Glutamatergic neuron (in vitro differentiated cells): ENCODE data around the gene SYT3. TPM values are rescaled to one million over a fixed set of nuclear protein-coding genes. Genes with fewer than 3 reads are reported as not detected.

Source experiments
- DNase-seq: peaks from one replicate; pipeline ENCODE4 v3.0.0; 2022
- H3K27ac Mint-ChIP-seq: one replicate; pipeline ENCODE4 v1.8.0; 2020; ENCODE audit warnings: mild to moderate bottlenecking, mixed read lengths, inconsistent platforms; ENCODE audit not compliant: unreplicated experiment
- H3K27me3 Mint-ChIP-seq: one replicate; pipeline ENCODE4 v1.8.0; 2020; ENCODE audit warnings: mild to moderate bottlenecking, moderate library complexity, mixed read lengths, inconsistent platforms; ENCODE audit not compliant: unreplicated experiment
- H3K36me3 Mint-ChIP-seq: one replicate; pipeline ENCODE4 v1.8.0; 2020; ENCODE audit warnings: mild to moderate bottlenecking, mixed read lengths, inconsistent platforms; ENCODE audit not compliant: unreplicated experiment
- H3K4me1 Mint-ChIP-seq: one replicate; pipeline ENCODE4 v1.8.0; 2020; ENCODE audit warnings: mild to moderate bottlenecking, low read depth, mixed read lengths, inconsistent platforms; ENCODE audit not compliant: unreplicated experiment
- H3K4me3 Mint-ChIP-seq: one replicate; pipeline ENCODE4 v1.8.0; 2020; ENCODE audit warnings: mild to moderate bottlenecking, mixed read lengths, inconsistent platforms; ENCODE audit not compliant: unreplicated experiment
- H3K9me3 Mint-ChIP-seq: one replicate; pipeline ENCODE4 v1.8.0; 2020; ENCODE audit warnings: mild to moderate bottlenecking, moderate library complexity, mixed read lengths, inconsistent platforms; ENCODE audit not compliant: unreplicated experiment
- total RNA-seq: library from RNA; stranded (reverse); fragmentation: NEBNext Ultra II Directional; extraction: Animal tissue kit (Norgen Biotek cat#: 25700); gene quantifications from one replicate; pipeline ENCODE4 v1.2.1, GENCODE V29; 2021; ENCODE audit not compliant: unreplicated experiment
- TF ChIP-seq, protein P1 (sequence below): fragments of 200-600 bp; sonication (generic); IDR thresholded peaks from one replicate; pipeline ENCODE4 v1.5.0; 2021; ENCODE audit not compliant: partially characterized antibody, unreplicated experiment

SYT3 gene
- total RNA-seq, 1 donor from 2014 or later: 15.6 TPM

DNA sequence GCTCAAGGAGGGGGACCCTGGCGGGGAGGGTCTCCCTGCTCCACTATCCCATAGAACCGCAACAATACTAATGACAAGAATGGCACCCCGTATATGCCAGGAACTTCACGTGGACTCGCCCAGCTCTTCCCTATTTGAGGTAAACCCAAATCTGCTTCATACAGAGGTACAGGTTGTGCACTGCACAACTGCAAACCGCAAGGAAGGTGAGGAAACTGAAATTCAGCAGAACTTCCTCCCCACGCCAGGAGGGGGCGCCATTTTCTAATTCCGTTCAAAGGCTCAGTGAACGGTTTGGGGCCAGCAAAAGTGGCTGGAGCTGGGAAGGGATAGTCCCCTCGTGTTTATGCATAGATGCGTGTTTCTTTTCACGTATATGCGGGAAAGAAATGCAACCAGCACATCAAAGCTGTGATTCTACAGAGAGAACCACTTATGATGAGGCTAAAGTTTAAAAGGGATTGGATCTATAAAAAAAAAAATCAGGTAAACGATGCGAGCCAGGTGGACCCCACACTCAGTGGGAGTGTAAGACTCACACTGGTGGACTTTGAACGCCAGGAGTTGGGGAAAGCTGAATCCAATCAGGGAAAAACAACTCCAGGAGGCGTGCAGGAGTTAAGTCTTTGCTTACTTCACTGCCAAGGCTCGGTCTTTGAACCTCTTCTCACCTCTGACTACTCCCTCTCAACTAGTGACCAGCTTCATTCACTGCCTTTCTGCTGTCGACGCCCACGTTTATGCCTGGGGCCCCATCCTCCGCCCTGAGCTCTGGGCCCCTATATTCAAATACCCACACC is 29.8 kb upstream of the SYT3 start:
- H3K4me3 Mint-ChIP-seq: no peak overlapping the region

DNA sequence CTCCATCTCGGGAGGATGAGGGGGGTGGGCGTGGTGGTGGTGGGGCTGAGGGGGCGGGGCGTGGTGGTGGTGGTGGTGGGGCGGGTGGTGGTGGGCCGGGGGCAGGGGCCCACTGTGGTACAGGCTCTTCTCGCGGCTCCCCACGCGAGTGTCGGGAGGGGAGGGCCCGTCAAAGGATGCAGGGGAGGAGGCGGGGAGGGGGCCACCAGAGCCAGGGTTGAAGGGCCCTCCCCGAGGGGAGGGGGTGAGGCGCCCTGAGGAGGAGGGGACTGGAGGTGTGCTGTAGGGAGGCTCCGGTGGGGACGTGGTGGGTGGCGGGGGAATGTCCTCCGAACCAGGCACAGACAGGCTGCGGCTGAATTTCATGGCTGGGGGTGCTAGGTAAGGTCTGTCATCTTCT is 29.2 kb upstream of the SYT3 start:
- no peak overlapping the region for H3K27ac Mint-ChIP-seq
- no peak overlapping the region for H3K4me3 Mint-ChIP-seq
- peaks cover 22% of the 10 kb centered on the region for H3K27me3 Mint-ChIP-seq
- no peak for DNase-seq
- H3K36me3 Mint-ChIP-seq: peaks cover 4% of the 10 kb centered on the region
- no peaks in the 10 kb centered on the region for H3K4me1 Mint-ChIP-seq
- peaks cover 10% of the 10 kb centered on the region for H3K9me3 Mint-ChIP-seq
- TF ChIP-seq, protein P1, sequence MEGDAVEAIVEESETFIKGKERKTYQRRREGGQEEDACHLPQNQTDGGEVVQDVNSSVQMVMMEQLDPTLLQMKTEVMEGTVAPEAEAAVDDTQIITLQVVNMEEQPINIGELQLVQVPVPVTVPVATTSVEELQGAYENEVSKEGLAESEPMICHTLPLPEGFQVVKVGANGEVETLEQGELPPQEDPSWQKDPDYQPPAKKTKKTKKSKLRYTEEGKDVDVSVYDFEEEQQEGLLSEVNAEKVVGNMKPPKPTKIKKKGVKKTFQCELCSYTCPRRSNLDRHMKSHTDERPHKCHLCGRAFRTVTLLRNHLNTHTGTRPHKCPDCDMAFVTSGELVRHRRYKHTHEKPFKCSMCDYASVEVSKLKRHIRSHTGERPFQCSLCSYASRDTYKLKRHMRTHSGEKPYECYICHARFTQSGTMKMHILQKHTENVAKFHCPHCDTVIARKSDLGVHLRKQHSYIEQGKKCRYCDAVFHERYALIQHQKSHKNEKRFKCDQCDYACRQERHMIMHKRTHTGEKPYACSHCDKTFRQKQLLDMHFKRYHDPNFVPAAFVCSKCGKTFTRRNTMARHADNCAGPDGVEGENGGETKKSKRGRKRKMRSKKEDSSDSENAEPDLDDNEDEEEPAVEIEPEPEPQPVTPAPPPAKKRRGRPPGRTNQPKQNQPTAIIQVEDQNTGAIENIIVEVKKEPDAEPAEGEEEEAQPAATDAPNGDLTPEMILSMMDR: no peak

More for the DNA sequence above, 29.8 kb upstream of the SYT3 start:
- TF ChIP-seq, protein P1: peak; percentile 98
- H3K27me3 Mint-ChIP-seq: peaks cover 22% of the 10 kb centered on the region
- H3K27ac Mint-ChIP-seq: no peak overlapping the region
- DNase-seq: peak; percentile 65
- no peaks in the 10 kb centered on the region for H3K4me1 Mint-ChIP-seq
- H3K36me3 Mint-ChIP-seq: peaks cover 4% of the 10 kb centered on the region
- H3K9me3 Mint-ChIP-seq: peaks cover 10% of the 10 kb centered on the region

DNA sequence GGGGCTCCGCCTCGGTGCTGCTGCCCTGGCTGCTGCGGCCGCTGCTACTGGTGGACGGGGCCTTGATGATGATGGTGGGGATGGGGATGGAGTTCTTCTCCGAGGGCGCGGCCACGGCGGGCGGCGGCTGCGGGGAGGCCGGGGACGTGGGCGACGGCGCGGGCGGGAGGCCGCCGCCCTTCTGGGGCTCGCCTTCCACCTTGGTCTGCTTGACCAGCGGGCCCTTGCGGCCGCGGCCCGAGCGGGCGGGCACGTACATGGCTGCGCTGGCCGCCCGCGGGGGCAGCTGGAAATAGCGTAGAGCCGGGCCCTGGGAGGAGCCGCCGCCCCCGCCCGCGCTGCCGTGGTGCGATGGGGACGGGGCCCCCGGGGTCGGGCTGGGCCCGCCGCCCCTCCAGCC is 28.7 kb upstream of the SYT3 start:
- H3K27ac Mint-ChIP-seq: no peak overlapping the region
- no peaks in the 10 kb centered on the region for H3K4me1 Mint-ChIP-seq
- peaks cover 21% of the 10 kb centered on the region for H3K27me3 Mint-ChIP-seq
- H3K4me3 Mint-ChIP-seq: no peak overlapping the region
- TF ChIP-seq, protein P1: no peak
- peaks cover 4% of the 10 kb centered on the region for H3K36me3 Mint-ChIP-seq
- H3K9me3 Mint-ChIP-seq: peaks cover 10% of the 10 kb centered on the region
- no peak for DNase-seq

DNA sequence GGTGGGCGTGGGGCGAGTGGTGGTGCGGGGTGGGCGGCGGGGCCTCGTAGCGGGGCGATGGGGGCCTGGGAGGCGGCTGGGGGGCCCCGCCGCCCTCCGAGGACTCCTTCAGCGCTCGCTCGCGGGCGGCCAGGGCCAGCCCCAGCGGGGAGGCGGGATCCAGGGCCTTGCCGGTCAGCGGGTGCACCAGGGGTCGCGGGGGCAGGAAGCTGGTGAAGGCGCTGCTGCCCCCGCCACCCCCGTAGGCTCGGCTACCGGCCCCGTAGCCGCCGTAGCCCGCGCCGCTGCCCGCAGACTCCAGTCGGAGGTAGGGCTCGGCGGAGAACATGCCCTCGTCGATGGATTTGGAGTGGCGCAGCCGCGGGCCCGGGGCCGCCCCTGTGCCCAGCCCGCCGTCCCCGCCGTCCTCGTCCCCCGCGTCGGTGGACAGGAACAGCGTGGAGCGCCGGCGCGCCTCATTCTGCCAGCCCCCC is 28.1 kb upstream of the SYT3 start:
- DNase-seq: no peak

More for the DNA sequence above, 28.1 kb upstream of the SYT3 start:
- Mint-ChIP-seq H3K4me1 (no peaks in the 10 kb centered on the region), H3K36me3 (peaks cover 4% of the 10 kb centered on the region), H3K9me3 (peaks cover 12% of the 10 kb centered on the region), H3K27me3 (peaks cover 16% of the 10 kb centered on the region), H3K4me3 (no peak overlapping the region), H3K27ac (no peak overlapping the region)
- TF ChIP-seq, protein P1: no peak
